H1 (cell line): ENCODE measurements around the gene ME3. TPM values are rescaled to one million over a fixed set of nuclear protein-coding genes. Genes with fewer than 3 reads are reported as not detected.

ENCODE experiments used
- CHD1 ChIP-seq: IDR thresholded peaks from 2 replicates; pipeline ENCODE4 v1.6.1; 2012; ENCODE audit warnings: low read depth, low read length, improper control_type of control experiment
- E2F6 ChIP-seq: IDR thresholded peaks from 2 replicates; pipeline ENCODE4 v1.6.1; 2012; ENCODE audit warnings: inconsistent platforms
- FOSL1 ChIP-seq: IDR thresholded peaks from 2 replicates; pipeline ENCODE4 v1.6.1; 2011; ENCODE audit warnings: mild to moderate bottlenecking, low read depth, low read length, moderate library complexity; ENCODE audit not compliant: insufficient read depth
- KDM1A ChIP-seq: fragments of 200-600, 300-600 bp; sonication (generic); IDR thresholded peaks from 2 replicates; pipeline ENCODE4 v1.7.1; 2016; ENCODE audit warnings: mild to moderate bottlenecking, low read length, borderline replicate concordance
- SRF ChIP-seq: IDR thresholded peaks from 2 replicates; pipeline ENCODE4 v1.6.1; 2011; ENCODE audit warnings: mild to moderate bottlenecking, low read depth, low read length, moderate library complexity
- SUZ12 ChIP-seq: fragments of 200-600 bp; sonication (generic); IDR thresholded peaks from 2 replicates; pipeline ENCODE4 v1.6.1; 2012; ENCODE audit warnings: mild to moderate bottlenecking, inconsistent platforms, low read length, moderate library complexity, mixed read lengths
- TAF1 ChIP-seq: IDR thresholded peaks from 2 replicates; pipeline ENCODE4 v1.6.1; 2011; ENCODE audit warnings: mild to moderate bottlenecking, low read depth, low read length
- TAF7 ChIP-seq: optimal IDR thresholded peaks from 2 replicates; pipeline ENCODE3; 2011; ENCODE audit warnings: low read depth, mild to moderate bottlenecking, inconsistent platforms, low read length, moderate library complexity, borderline replicate concordance
- polyA plus RNA-seq, 7 experiments: library from polyadenylated mRNA; depleted of rRNA in 3 of 7; stranded (reverse) in 5 of 7; unstranded in 2 of 7; fragments of >200 nt in 5 of 7; fragments of 200-250 nt in 2 of 7; gene quantifications; 1 replicate in 5 of 7; 2 replicates in 1 of 7; 4 replicates in 1 of 7; pipeline versions ENCODE4 v1.2.1 to v1.2.3, GENCODE V29; 2011 to 2013; ENCODE audit warnings: missing spikeins in 2 of 7, mixed read lengths in 2 of 7
- total RNA-seq: library from RNA; stranded (reverse); fragmentation: NEBNext Ultra II Directional; extraction: Animal tissue kit (Norgen Biotek cat#: 25700); gene quantifications from 2 replicates; pipeline ENCODE4 v1.2.1, GENCODE V29; 2021

The ME3 gene
- total and polyA plus RNA-seq, 2 of the 8 experiments (the other 6 are each of a cell fraction or from before 2014, with no cell fraction given) = 1.5 to 2.8 TPM

- no peak for TF ChIP-seq SUZ12
- TF ChIP-seq FOSL1 = no peak
- no peak for TF ChIP-seq SRF
- TF ChIP-seq CHD1 = no peak
- TF ChIP-seq TAF1 = no peak
- no peak for TF ChIP-seq TAF7
- no peak for TF ChIP-seq E2F6
- TF ChIP-seq KDM1A = no peak
- TF ChIP-seq, all 59 proteins: peak for 0
These were observed 207.8 kb downstream of the ME3 start (continued) for GRCh38 chr11:86464509-86465221.
